Measurements from ENCODE around the gene LMF1.
"Not testable (repeated sequence)": the region's sequence is repeated elsewhere in the genome, so short reads cannot be mapped to it uniquely, and the experiment has no call there.

Gene LMF1

DNA sequence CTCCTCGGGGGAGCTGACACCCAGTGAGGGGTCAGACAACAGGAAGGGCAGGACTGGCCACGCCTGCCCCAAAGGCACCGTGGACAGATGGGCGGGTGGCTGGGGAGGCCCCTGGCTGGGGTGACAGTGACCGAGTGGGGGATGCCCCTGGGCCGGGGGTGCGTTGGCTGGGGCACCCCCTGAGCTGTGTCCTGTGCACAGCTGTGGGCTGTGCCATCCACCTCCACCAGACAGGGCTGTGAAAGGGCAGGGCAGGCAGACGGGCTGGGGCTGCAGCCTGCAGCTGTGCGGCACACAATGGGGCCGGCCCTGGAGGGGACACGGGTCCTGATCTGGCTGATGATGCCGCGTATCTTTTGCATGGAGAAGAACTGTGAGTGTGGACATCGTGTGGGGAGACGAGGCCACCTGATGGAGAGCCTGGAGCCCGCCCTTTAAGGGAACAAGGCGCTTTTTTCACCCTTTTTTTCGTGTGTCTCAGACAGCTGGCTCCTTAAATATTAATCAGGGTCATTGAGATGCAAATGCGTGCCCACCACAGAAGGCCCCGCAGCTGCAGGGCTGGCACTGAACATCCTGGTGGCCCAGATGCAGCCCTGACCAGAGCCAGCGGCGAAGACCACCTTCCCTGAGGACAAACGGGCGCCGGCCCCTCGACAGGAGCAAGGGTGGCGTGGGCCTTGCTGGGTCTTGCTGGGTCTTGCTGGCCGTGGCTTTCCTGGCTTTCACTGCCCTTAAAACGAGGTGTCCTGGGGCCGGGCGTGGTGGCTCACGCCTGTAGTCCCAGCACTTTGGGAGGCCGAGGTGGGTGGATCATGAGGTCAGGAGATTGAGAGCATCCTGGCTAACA, 127.8 kb downstream of the LMF1 start:
- DNase-seq, result no peak

DNA sequence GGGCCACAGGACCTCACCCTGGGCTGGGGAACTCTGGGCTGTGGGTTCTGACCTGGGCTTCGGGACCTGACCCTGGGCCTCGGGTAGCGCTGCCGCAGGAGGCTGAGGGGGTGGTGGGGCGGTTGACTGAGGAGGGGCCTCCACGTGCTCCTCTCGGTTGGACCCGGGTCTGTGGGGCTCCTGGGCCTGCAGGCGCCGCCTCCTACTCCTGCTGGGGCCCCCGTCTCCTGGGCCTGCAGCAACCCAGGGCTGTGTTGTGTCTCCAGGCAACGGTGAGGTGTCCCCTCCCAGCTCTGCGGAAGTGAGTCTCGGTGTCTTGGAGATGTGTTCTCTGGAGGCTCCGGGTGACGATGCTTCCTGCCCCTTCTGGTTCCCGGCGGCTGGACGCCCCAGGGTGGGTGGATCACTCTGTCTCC, 128.7 kb downstream of the LMF1 start:
- no peak for DNase-seq

DNA sequence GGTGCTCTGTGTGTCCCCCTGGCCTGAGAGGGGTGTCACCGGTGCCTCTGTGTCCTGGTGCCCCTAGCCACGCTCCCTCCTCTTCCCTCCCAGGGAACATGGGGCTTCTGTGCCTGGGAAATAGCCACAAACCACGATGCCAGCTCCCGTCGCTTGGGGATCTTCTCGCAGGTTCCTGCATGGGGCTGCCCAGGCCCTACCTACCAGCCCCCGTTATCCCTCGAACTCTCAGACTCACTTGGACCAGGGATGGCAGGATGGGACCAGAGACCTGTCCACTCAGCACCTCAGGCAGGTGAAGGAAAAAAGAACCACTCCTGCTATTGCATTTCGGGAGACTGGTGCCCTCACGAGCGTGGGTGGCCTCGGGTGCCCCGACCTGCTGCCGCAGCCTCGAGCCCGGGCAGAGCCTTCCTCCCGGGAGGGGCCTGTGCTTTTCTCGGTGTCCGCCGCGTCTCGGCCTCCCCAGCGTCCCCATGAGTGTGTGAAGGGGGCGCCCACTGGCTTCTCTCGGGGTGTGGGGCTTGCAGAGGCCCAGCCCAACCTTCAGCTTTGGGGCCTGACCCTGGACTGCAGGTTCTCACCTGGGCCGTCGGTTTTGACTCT, 129.2 kb downstream of the LMF1 start:
- no peak for DNase-seq

DNA sequence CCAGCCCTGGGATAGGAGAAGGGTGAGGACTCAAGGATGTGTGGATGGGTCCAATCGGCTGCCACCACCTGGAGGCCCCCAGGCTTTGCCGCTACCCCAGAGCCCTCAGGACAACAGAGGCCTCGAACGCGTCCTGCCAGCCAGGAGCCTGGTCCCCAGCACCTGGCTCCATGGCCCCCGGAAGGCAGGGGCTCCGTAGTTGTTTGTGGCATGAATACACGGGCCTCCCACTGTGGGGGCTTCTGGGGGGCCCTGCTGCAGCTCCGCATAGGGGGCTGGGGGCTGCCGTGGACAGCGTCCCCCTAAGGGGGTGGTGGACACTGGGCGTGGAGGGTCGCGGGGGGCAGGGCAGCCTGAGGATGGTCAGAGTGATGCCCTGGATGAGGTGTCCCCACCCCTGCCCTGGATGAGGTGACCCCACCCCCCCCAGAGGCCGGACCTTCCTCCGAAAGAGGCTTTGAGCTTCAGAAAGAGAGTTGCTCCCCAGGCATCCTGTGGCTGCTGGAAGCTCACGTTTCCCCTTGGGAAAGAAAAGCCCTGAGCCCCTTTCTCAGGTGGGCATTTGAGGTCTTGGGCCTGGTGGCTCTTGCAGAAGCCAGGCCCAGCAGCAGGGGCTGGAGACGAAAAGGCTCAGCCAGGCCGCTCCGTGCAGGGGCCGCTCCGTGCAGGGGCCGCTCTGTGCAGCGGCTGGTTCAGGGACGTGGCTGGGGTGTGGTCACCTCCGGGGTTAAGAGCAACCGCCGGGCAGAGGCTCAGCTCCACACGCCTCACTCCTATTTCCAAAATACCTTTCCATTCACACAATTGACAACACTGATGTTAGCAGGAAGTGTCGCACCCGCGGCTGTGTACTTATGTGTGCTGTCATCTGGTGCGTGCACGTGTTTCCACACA, 130.0 kb downstream of the LMF1 start:
- no peak for DNase-seq

DNA sequence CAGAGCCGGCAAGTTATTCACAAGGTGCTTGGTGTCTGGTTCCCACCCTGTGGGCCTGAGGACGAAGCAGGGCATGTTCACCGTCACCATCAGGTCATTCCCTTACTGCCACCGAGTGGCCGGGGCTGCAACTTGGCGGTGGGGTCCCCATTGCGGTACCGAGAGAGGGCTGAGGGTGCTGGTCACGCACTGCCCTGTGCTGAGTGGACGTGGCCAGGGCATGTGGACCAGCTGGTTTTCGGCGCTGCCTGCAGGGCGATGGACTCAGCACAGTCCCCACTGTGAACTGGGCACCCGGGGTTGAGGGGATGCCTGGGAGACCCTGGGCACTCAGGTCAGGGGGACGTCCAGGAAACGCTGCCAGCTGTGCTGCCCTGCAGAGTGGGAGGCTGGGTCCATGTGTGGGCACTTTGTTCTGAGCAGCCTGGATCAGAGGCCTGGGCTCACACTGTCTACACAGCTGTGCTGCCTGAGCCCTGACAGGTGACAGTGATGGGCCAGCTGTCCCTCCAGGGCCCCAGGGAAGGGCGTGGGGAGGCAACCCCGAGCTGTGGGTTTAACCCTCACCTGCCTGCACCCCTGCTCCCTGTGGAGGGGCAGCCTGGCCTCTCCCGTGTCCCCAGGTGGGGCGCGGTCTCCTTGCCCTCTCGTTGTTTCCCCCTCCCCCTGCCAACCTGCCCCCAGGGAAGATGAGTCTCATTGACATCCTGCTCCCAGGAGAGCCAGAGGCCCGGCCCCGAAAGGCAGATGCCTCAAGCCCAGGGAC, 131.0 kb downstream of the LMF1 start:
- no peak for DNase-seq

DNA sequence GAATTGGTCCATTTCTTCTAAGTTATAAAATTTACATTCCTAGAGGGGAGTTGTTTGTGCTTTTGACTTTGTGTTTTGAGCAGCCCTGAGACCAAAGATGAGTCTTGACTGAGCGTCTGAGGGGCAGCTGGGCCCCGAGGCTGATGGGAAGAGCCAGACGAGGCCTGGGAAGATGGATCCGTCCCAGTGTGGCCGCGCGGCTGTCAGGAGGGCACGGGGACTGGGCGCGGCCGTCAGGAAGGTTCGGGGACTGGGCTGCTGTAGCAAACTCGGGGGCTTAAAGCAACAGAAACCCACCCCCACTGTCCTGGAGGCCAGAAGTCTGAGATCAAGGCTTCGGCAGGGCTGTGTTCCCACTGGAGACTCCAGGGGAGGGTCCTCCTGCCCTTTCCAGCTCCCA, 132.0 kb downstream of the LMF1 start:
- DNase-seq, result no peak

DNA sequence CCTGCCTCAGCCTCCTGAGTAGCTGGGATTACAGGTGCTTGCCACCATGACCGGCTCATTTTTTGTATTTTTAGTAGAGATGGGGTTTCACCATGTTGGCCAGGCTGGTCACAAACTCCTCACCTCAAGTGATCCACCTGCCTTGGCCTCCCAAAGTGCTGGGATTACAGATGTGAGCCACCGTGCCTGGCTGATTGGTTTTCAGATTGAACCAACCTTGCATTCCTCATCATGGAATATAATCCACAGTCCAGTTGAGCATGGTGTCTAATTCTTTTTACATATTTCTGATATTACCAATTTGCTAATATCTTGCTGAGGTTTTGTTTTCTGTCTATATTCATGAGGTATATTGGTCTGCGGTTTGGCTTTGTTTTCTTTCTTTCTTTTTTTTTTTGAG, 134.0 kb downstream of the LMF1 start:
- DNase-seq, result not testable (repeated sequence)

DNA sequence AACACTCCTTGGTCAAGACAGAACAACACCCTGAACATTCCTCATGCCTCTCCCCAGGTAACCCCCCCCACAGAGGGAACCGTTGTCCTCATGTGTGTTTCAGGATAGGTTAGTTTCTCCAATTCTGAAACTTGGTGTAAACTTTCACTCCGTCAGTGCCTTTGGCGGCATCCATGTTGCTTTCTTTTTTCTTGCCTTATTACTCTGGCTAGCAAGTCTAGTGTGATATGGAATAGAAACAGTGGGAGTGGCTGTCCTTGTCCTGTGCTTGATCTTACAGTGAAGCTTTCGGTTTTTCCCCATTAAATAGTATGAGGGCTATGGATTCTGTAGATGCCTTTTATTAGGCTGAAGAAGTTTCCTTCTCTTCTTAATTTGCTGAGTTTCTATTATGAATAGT, 134.6 kb downstream of the LMF1 start:
- DNase-seq, result no peak

DNA sequence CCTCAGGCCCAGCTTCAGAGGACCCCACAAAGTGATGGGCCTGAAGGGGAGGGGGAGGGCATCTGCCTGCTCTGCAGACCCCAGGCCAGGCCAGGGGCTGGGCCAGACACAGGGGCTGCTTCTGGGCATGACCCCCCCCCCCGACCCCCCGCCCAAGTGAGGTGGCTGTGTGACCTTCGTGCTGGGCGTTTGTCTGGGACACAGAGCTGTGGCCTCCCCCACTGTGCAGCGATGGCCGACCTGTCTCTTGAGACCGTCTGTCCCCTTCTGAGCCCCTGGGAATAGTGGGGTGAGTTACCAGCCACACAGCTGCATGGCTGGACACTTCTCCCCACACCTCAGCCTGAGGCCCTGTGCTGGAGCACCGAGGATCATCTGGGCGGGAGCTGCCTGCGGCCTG, 135.4 kb downstream of the LMF1 start:
- DNase-seq, result no peak

DNA sequence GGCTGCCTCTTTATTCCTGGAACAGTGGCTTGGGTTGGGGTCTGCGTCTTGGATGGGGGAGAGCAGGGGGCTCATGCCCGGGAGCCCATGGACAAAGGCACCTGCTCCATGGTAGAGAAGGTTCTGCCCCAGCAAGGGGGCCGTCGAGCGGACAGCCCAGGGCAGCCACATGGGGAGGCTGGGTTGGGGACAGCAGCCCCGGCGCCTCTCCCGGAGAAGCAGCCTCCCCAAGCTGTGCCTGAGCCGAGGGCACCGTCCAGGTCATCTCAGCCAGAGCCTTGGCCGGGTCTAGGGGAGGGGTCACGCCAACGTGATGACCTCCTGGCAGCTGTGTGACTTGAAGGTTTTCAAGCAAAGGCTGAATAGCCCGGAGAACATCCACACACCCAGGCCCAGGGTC, 137.4 kb downstream of the LMF1 start:
- DNase-seq, result no peak

DNA sequence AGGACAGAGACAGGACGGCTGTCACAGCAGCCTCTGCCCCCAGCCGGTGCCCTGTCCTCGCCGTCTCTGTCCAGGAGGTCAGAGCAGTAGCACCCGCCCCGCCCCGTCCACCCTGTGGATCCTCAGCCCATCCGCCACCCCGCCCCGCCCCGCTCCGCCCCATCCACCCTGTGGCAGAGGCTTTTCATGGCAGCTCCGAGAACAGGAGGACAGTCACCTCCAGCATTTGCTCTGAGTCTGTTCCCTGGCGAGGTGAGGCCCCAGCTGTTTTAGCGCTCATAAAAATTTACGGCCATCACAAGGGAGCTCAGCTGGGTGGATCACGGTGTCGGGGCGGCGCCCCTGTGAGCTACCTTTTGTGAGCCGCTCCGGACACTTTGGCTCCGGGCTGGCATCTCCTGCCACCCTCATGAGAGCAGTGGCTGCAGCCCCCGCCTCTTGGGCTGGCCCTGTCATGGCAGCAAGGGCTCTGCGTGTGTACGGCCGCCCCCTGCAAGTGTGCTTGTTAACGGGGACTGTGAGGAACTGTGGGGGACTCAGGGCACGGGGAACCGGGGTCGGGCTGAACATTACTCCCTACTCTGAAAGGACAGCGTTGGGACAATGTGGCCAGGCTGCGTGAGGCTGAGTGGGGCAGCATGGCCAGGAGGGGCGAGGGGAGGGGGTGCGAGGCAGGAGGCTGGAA, 138.0 kb downstream of the LMF1 start:
- DNase-seq, result no peak

DNA sequence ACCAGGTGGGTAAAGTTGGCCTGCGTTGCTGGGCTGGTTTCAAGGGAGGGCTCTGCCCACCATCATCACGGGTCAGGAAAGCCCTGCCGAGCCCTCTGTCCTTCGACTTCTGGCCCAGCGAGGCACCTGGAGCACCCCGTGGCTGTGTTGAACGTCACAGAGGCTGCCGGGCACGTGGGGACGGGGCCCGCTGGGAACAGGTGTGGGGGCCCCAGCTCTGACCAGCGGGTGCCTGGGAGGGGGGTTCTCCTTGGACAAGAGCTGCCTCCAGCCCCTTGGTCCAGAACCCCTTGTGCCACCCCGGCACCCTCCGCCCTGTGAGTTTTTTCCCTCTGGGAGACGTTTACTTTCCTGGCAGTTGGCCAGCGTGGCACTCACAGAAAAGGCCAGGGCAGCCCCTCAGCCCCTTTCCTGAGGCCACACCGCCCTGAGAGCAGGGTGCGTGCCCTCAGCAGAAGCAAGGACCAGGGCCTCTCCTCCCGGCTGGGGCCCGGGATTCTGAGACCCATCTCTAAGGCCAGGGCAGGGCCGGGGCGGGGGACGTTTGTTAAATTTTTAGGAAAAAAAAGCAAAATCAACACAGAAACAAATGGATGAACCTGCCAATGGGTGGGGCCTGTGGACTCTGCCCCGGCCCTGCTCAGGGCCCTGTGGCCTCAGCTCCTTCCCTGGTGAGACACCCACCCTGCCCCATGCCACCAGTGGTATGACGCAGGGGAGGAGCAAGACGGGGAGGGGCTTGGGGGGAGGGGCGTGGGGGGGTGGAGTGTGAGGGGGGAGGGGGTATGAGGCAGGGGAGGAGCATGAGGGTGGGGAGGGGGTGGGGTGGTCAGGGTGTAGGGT, 139.0 kb downstream of the LMF1 start:
- no peak for DNase-seq

DNA sequence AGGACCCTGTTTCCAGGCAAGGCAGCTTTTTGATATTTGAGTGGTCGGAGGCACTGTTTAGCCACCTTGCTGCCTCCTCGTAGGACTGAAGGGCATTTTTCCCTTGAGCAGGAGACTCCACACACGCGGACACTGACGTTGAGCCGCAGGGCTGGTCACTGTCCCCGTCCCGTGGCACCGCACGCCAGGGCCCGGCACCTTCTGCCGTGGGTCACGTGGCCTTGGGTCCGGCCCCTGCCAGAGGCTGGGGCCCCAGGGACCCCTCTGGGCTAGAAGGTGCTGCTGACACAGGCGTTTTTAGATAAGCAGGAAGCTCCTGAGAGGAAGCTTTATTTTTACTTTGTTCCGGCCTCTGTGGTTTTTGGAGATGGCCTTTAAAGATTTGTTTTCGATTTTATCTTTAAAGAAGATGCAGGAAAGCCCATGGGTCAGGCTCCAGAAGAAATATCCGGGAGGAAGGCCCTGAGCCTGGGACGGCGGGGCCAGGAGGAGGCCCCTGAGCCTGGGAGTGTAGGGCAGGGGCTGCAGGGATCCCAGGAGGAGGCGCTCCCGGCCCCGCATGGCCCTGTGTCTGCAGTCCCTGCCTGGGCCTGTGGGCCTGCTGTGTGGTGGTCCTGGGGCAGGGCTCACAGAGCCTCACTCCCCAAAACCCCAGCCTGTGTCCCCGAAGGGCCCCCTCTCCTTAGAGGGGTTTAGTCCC, 139.8 kb downstream of the LMF1 start:
- no peak for DNase-seq

DNA sequence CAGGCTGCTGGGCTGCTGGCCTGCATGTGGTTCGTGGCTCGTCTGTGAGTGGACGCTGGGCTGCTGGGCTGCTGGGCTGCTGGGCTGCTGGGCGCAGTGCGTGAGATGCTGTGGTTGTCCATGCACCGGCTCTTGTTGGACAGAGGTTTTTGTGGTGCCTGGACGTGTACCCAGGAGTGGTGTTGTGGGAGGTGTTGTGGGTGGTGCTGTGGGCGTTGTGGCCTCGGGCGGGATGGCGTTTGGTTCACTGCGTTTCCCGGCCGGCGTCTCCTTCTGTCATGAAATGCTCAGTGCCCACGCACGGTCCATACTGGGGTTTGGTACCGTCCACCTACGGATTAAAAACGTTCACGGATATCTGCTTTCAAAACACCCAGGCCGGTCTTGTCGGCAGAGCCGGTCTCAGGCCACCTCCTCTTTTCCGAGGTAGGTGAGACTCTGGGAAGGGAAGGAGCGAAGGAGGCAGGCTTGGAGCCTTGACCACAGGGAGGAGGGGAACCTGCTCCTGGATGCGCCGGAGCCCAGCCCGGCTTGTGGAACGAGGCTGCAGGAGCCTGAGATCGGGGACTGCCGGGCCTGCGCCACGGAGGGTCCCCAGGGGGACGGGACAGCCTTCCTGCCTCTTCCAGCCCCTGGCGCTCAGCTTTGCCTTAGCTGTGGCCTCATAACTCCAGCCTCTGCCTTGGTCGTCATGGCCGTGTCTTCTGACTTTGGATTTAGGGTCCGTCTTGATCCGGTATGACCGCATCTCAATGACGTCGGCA, 140.5 kb downstream of the LMF1 start:
- no peak for DNase-seq

DNA sequence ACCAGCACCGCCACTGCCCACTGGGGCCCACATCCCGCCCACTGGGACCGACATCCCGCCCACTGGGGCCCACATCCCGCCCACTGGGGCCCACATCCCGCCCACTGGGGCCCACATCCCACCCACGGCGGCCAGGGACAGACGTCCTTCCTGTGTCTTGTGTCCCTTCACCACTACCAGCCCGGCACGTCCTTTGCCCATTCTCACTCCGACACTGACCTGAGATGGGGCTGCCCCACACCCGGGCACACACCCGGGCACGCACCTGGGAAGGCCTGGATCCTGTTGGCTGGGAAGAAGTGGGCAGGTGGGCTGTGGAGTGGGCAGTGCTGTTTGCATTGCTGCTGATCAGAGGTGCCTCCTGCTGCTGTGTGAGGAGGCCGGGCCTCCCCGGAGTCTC, 141.9 kb downstream of the LMF1 start:
- DNase-seq, result no peak

DNA sequence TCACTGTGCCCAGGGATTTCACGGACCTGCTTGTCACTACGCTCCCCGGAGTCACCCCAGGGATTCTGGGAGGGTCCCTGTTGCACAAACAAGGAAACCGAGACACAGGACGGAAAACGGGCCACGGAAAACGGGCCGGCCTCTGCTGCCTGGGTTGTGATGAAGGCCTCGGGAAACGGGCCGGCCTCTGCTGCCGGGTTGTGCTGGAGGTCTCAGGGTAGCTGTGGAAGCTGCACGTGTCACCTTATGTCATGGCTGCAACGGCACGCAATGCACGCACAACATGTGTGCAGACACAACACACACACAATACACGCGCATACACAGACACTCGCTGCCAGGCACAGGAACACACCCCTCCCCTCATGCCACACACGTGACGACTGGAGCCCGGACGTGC, 143.3 kb downstream of the LMF1 start:
- no peak for DNase-seq

DNA sequence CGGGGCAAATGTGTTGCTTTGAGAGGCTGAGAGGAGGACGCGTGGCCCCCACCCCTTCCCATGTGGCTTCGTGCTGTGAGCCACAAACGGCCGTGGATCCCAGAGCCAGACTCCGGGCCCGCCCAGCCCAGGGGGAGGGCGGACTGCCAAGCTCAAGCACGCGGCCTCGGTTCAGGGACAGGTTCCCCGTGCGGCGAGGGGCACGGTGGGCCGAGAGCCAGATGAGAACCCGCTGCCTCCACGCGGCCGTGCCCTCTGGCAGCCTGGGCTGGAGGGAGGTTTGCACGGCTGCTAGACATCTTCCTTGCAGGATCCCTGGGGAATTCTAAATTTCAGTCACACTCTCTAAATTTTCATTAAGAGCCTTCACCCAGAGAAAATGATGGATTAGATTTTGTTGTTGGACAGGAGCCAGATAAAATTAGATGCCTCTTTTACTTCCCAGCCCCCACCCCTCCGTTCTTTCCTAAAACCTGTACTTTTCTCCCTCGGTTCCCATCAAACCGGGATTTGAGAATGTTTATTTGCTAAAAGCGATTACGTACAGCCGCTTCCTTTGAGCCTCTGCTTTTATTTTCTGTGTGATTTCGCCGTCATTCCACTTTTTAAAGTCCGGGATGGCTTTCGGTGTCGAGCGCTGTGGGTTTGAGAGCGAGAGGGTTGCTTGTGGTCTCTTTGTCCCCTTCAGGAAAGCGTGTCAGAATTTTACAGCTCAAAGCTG, 145.3 kb downstream of the LMF1 start:
- DNase-seq, result peak; percentile 85

DNA sequence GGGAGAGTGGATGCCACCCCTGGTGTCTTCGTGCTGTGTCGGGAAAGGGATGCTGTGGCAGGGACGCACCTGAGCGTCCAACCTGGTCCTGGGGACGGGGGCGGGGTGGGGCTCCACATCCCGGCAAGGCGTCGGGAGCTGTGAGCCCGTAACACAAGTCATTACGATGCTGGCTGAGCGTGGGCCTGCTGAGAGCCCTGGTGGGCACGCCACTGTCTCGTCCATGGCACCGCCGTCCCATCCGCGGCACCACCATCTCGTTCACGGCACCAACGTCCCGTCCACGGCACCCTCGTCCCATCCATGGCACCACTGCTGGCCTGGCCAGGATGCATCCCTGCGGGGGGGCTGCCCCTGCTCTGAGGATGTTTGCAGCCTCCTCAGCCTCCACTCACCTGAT, 146.2 kb downstream of the LMF1 start:
- no peak for DNase-seq

DNA sequence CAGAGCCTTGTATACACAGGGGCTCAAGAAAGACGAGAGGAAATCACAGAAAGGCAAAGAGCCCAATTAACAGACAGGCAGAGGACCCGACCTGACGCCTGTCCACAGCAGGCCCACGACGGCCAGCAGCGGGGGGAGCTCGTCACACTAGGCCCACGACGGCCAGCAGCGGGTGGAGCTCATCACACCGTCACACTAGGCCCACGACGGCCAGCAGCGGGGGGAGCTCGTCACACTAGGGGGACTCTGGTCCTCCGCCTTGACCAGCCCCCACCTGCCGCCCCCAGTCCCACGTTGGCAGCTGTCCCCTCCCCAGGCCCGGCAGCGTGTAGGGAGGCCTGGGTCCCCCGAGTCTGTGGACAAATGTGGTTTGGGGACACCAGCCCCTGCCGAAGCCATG, 146.6 kb downstream of the LMF1 start:
- no peak for DNase-seq
